DND-41 (cell line): Measurements from ENCODE around the gene STXBP6.

Experiments used
- CTCF ChIP-seq: IDR thresholded peaks from 2 replicates; pipeline ENCODE4 v1.5.1; 2012; ENCODE audit warnings: borderline replicate concordance, low read length, moderate library complexity, mild to moderate bottlenecking; ENCODE audit not compliant: poor library complexity, severe bottlenecking; ENCODE audit errors: extremely low read depth
- EZH2 ChIP-seq: IDR thresholded peaks from 3 replicates; pipeline ENCODE4 v1.6.1; 2012; ENCODE audit warnings: borderline replicate concordance, low read depth, mild to moderate bottlenecking, moderate library complexity, low read length, inconsistent platforms; ENCODE audit not compliant: severe bottlenecking

- TF ChIP-seq CTCF = no peak
- TF ChIP-seq EZH2 = no peak
These were observed 48.8 kb downstream of the STXBP6 start for GRCh38 chr14:25001156-25001555.
